GM18858 (cell line): ENCODE measurements around the gene SLC29A3.

Experiments used
- ATAC-seq: cut with Tn5 transposase; IDR thresholded peaks from one replicate; pipeline ENCODE4 v1.9.1; 2021; ENCODE audit not compliant: unreplicated experiment

The SLC29A3 gene

GRCh38 chr10:71390461-71390835, 71.4 kb downstream of the SLC29A3 start:
- ATAC-seq, result no peak

GRCh38 chr10:71390921-71391690, 72.0 kb downstream of the SLC29A3 start:
- no peak for ATAC-seq

GRCh38 chr10:71391701-71392100, 72.6 kb downstream of the SLC29A3 start:
- ATAC-seq, result no peak

- no peak for ATAC-seq
These were observed 73.2 kb downstream of the SLC29A3 start for GRCh38 chr10:71392292-71392691.

GRCh38 chr10:71392791-71393781, 74.0 kb downstream of the SLC29A3 start:
- no peak for ATAC-seq

- no peak for ATAC-seq
These were observed 74.9 kb downstream of the SLC29A3 start for GRCh38 chr10:71393841-71394475.

- no peak for ATAC-seq
These were observed 76.0 kb downstream of the SLC29A3 start for GRCh38 chr10:71394926-71395562.

- no peak for ATAC-seq
These were observed 76.6 kb downstream of the SLC29A3 start for GRCh38 chr10:71395621-71396020.

- no peak for ATAC-seq
These were observed 77.1 kb downstream of the SLC29A3 start for GRCh38 chr10:71396084-71396710.

GRCh38 chr10:71396711-71397295, 77.7 kb downstream of the SLC29A3 start, which contains the start of gene CDH23:
Gene CDH23, plus strand, starts transcription at chr10:71396920. Its CDS starts 42,912 bp downstream, at chr10:71439832.
- no peak for ATAC-seq

GRCh38 chr10:71397296-71398212, 78.5 kb downstream of the SLC29A3 start:
- no peak for ATAC-seq

GRCh38 chr10:71398976-71399375, 79.9 kb downstream of the SLC29A3 start:
- ATAC-seq, result no peak

- no peak for ATAC-seq
These were observed 80.9 kb downstream of the SLC29A3 start for GRCh38 chr10:71399946-71400345.

- ATAC-seq, result no peak
These were observed 82.0 kb downstream of the SLC29A3 start for GRCh38 chr10:71401056-71401455.

GRCh38 chr10:71402005-71402404, 82.9 kb downstream of the SLC29A3 start:
- no peak for ATAC-seq

- no peak for ATAC-seq
These were observed 85.6 kb downstream of the SLC29A3 start for GRCh38 chr10:71404503-71405295.

GRCh38 chr10:71406878-71407277, 87.8 kb downstream of the SLC29A3 start:
- no peak for ATAC-seq
